CD4-positive, CD25-positive, alpha-beta regulatory T cell (primary cell): ENCODE results near the gene NDUFA6. TPM values are rescaled to one million over a fixed set of nuclear protein-coding genes. Genes with fewer than 3 reads are reported as not detected.

Experiments
- ATAC-seq, 2 donors: fragments of 150-1000 bp; cut with Tn5 transposase; one replicate each; pipeline ENCODE4 v1.10.0; 2021; ENCODE audit warnings: low read depth in 2 of 2, moderate number of reproducible peaks in 2 of 2, moderate library complexity in 1 of 2
- DNase-seq, 3 donors: peaks; one replicate each; pipeline versions ENCODE4 v3.0.0 to v3.0.0-alpha.2; 2012 to 2022; ENCODE audit warnings: mixed read lengths in 1 of 3
- H3K27ac ChIP-seq: one replicate; pipeline ENCODE4 v1.7.0; 2013; ENCODE audit warnings: mild to moderate bottlenecking, low read length; ENCODE audit not compliant: insufficient read depth, poor library complexity, severe bottlenecking
- H3K27me3 ChIP-seq: one replicate; pipeline ENCODE4 v1.7.0; 2013; ENCODE audit warnings: low read length; ENCODE audit not compliant: control insufficient read depth, insufficient read depth
- H3K36me3 ChIP-seq: one replicate; pipeline ENCODE4 v1.7.0; 2013; ENCODE audit warnings: mild to moderate bottlenecking, low read length, moderate library complexity; ENCODE audit not compliant: control insufficient read depth, insufficient read depth
- H3K4me1 ChIP-seq: 2 replicates; pipeline ENCODE4 v1.7.0; 2013; ENCODE audit warnings: mild to moderate bottlenecking, low read length; ENCODE audit not compliant: insufficient read depth, control insufficient read depth, poor library complexity, severe bottlenecking
- H3K4me3 ChIP-seq: one replicate; pipeline ENCODE4 v1.7.0; 2013; ENCODE audit warnings: low read depth, mild to moderate bottlenecking, low read length, moderate library complexity
- H3K9me3 ChIP-seq, 2 experiments: 1 replicate in 1 of 2; 2 replicates in 1 of 2; pipeline ENCODE4 v1.7.0; 2013; ENCODE audit warnings: low read length in 2 of 2, mild to moderate bottlenecking in 1 of 2, moderate library complexity in 1 of 2; ENCODE audit not compliant: control insufficient read depth in 2 of 2
- H3K27ac Mint-ChIP-seq, 3 donors: one replicate each; pipeline ENCODE4 v1.8.0; 2020 to 2022; ENCODE audit warnings: mild to moderate bottlenecking in 3 of 3, mixed read lengths in 3 of 3, moderate library complexity in 2 of 3
- H3K27me3 Mint-ChIP-seq: one replicate; pipeline ENCODE4 v1.8.0; 2022; ENCODE audit warnings: mild to moderate bottlenecking, mixed read lengths
- H3K36me3 Mint-ChIP-seq: one replicate; pipeline ENCODE4 v1.8.0; 2020; ENCODE audit warnings: mixed read lengths
- H3K4me1 Mint-ChIP-seq, 4 donors: one replicate each; pipeline ENCODE4 v1.8.0; 2020 to 2022; ENCODE audit warnings: mixed read lengths in 4 of 4, mild to moderate bottlenecking in 1 of 4
- H3K4me3 Mint-ChIP-seq, 4 donors: one replicate each; pipeline ENCODE4 v1.8.0; 2020 to 2022; ENCODE audit warnings: mild to moderate bottlenecking in 4 of 4, mixed read lengths in 4 of 4, moderate library complexity in 3 of 4
- H3K9me3 Mint-ChIP-seq, 7 donors: one replicate each; pipeline ENCODE4 v1.8.0; 2020 to 2022; ENCODE audit warnings: mixed read lengths in 7 of 7, mild to moderate bottlenecking in 3 of 7, moderate library complexity in 2 of 7
- polyA plus RNA-seq, 4 donors: library from polyadenylated mRNA; unstranded; fragments of 300-500 nt; fragmentation: Illumina TruSeq; gene quantifications; one replicate each; pipeline ENCODE4 v1.2.3, GENCODE V29; 2021
- total RNA-seq: library from RNA; stranded (reverse); gene quantifications from one replicate; pipeline ENCODE4 v1.2.3, GENCODE V29; 2022

Gene NDUFA6
- total and polyA plus RNA-seq, 5 donors from 2014 or later = 60.2 to 216 (median 156) TPM

- no peak overlapping the region for H3K27ac Mint-ChIP-seq
- peaks cover 35% of the 10 kb centered on the region for H3K36me3 Mint-ChIP-seq
- Histone ChIP-seq H3K9me3 (no peaks in the 10 kb centered on the region), H3K4me3 (no peak overlapping the region), H3K4me1 (peaks cover 35% of the 10 kb centered on the region), H3K27me3 (no peaks in the 10 kb centered on the region), H3K27ac (no peak overlapping the region), H3K36me3 (peaks cover 19% of the 10 kb centered on the region)
- H3K27me3 Mint-ChIP-seq = no peaks in the 10 kb centered on the region
- ATAC-seq (no peak), DNase-seq (no peak)
- peaks cover 0 to 39% (median 23%) of the 10 kb centered on the region in 4 donors for H3K4me1 Mint-ChIP-seq
- H3K4me3 Mint-ChIP-seq = peak overlapping the region in 1 of 4 donors; percentile 6
- no peaks in the 10 kb centered on the region for H3K9me3 Mint-ChIP-seq
These were observed 23.6 kb downstream of the NDUFA6 start for GRCh38 chr22:42066937-42067336.

- DNase-seq (no peak), ATAC-seq (no peak)
- Mint-ChIP-seq H3K4me3 (no peak overlapping the region), H3K4me1 (peaks cover 0 to 33% (median 18%) of the 10 kb centered on the region in 4 donors), H3K27ac (peak overlapping the region in 1 of 3 donors; percentile 51), H3K36me3 (peaks cover 38% of the 10 kb centered on the region), H3K9me3 (no peaks in the 10 kb centered on the region), H3K27me3 (no peaks in the 10 kb centered on the region)
- no peak overlapping the region for H3K4me3 ChIP-seq
- peaks cover 29% of the 10 kb centered on the region for H3K4me1 ChIP-seq
- H3K9me3 ChIP-seq = no peaks in the 10 kb centered on the region
- no peak overlapping the region for H3K27ac ChIP-seq
- H3K36me3 ChIP-seq = peaks cover 23% of the 10 kb centered on the region
- no peaks in the 10 kb centered on the region for H3K27me3 ChIP-seq
These were observed 24.3 kb downstream of the NDUFA6 start for GRCh38 chr22:42066126-42066761.

GRCh38 chr22:42065438-42066125 is 25.0 kb downstream of the NDUFA6 start:
- Mint-ChIP-seq H3K27ac (no peak overlapping the region), H3K36me3 (peaks cover 45% of the 10 kb centered on the region)
- DNase-seq = no peak

GRCh38 chr22:42064629-42065028 is 25.9 kb downstream of the NDUFA6 start:
- Mint-ChIP-seq H3K9me3 (peaks cover 0 to 1% (median 0%) of the 10 kb centered on the region in 7 donors), H3K4me1 (peaks cover 0 to 23% (median 11%) of the 10 kb centered on the region in 4 donors), H3K27me3 (no peaks in the 10 kb centered on the region), H3K36me3 (peaks cover 49% of the 10 kb centered on the region), H3K27ac (no peak overlapping the region), H3K4me3 (peak overlapping the region in 1 of 4 donors; percentile 51)
- no peaks in the 10 kb centered on the region for H3K27me3 ChIP-seq
- H3K9me3 ChIP-seq = no peaks in the 10 kb centered on the region
- ATAC-seq = no peak
- no peak overlapping the region for H3K27ac ChIP-seq
- H3K4me1 ChIP-seq = peaks cover 14% of the 10 kb centered on the region
- H3K4me3 ChIP-seq = no peak overlapping the region
- DNase-seq = no peak
- peaks cover 38% of the 10 kb centered on the region for H3K36me3 ChIP-seq

More at GRCh38 chr22:42065438-42066125, 25.0 kb downstream of the NDUFA6 start:
- Mint-ChIP-seq H3K9me3 (peaks cover 0 to 1% (median 0%) of the 10 kb centered on the region in 7 donors), H3K4me1 (peaks cover 0 to 26% (median 14%) of the 10 kb centered on the region in 4 donors), H3K27me3 (no peaks in the 10 kb centered on the region), H3K4me3 (peak overlapping the region in 2 of 4 donors; percentile 14 to 51)
- Histone ChIP-seq H3K4me1 (peaks cover 23% of the 10 kb centered on the region), H3K4me3 (no peak overlapping the region), H3K36me3 (peaks cover 30% of the 10 kb centered on the region), H3K27ac (no peak overlapping the region), H3K9me3 (no peaks in the 10 kb centered on the region), H3K27me3 (no peaks in the 10 kb centered on the region)
- no peak for ATAC-seq

GRCh38 chr22:42062506-42063170 is 27.9 kb downstream of the NDUFA6 start:
- H3K4me3 ChIP-seq = no peak overlapping the region
- peaks cover 0 to 3% (median 0%) of the 10 kb centered on the region in 7 donors for H3K9me3 Mint-ChIP-seq

GRCh38 chr22:42061041-42061440 is 29.5 kb downstream of the NDUFA6 start:
- peaks cover 10 to 12% of the 10 kb centered on the region in 2 experiments for H3K9me3 ChIP-seq
- DNase-seq (no peak), ATAC-seq (no peak)
- peaks cover 39% of the 10 kb centered on the region for H3K36me3 ChIP-seq
- no peaks in the 10 kb centered on the region for H3K4me1 ChIP-seq
- Mint-ChIP-seq H3K27ac (no peak overlapping the region), H3K27me3 (no peaks in the 10 kb centered on the region), H3K4me3 (no peak overlapping the region), H3K4me1 (peaks cover 0 to 10% (median 3%) of the 10 kb centered on the region in 4 donors), H3K36me3 (peaks cover 62% of the 10 kb centered on the region), H3K9me3 (peaks cover 0 to 15% (median 6%) of the 10 kb centered on the region in 7 donors)
- H3K27ac ChIP-seq = no peak overlapping the region
- no peak overlapping the region for H3K4me3 ChIP-seq
- H3K27me3 ChIP-seq = no peaks in the 10 kb centered on the region

More at GRCh38 chr22:42062506-42063170, 27.9 kb downstream of the NDUFA6 start:
- H3K27me3 Mint-ChIP-seq = no peaks in the 10 kb centered on the region
- no peak for DNase-seq
- Histone ChIP-seq H3K27ac (no peak overlapping the region), H3K9me3 (no peaks in the 10 kb centered on the region), H3K4me1 (no peaks in the 10 kb centered on the region), H3K27me3 (no peaks in the 10 kb centered on the region), H3K36me3 (peaks cover 45% of the 10 kb centered on the region)
- peaks cover 63% of the 10 kb centered on the region for H3K36me3 Mint-ChIP-seq
- ATAC-seq = no peak
- peak overlapping the region in 1 of 4 donors; percentile 49 for H3K4me3 Mint-ChIP-seq
- H3K27ac Mint-ChIP-seq = no peak overlapping the region
- peaks cover 0 to 14% (median 4%) of the 10 kb centered on the region in 4 donors for H3K4me1 Mint-ChIP-seq

- no peak overlapping the region for H3K4me3 Mint-ChIP-seq
- no peaks in the 10 kb centered on the region for H3K27me3 Mint-ChIP-seq
- Histone ChIP-seq H3K27ac (no peak overlapping the region), H3K27me3 (no peaks in the 10 kb centered on the region), H3K4me3 (no peak overlapping the region), H3K9me3 (peaks cover 10 to 12% of the 10 kb centered on the region in 2 experiments), H3K36me3 (peaks cover 39% of the 10 kb centered on the region), H3K4me1 (no peaks in the 10 kb centered on the region)
- ATAC-seq (no peak), DNase-seq (no peak)
- H3K27ac Mint-ChIP-seq = no peak overlapping the region
- H3K36me3 Mint-ChIP-seq = peaks cover 59% of the 10 kb centered on the region
- H3K4me1 Mint-ChIP-seq = peaks cover 0 to 7% (median 1%) of the 10 kb centered on the region in 4 donors
- peaks cover 0 to 15% (median 6%) of the 10 kb centered on the region in 7 donors for H3K9me3 Mint-ChIP-seq
These were observed 30.1 kb downstream of the NDUFA6 start for GRCh38 chr22:42060489-42060888.
